SK-N-DZ (cell line): ENCODE data around the gene ASPDH.
"Not testable (repeated sequence)": the region's sequence is repeated elsewhere in the genome, so short reads cannot be mapped to it uniquely, and the experiment has no call there.

Experiments used
- DNase-seq: peaks from one replicate; pipeline ENCODE4 v3.0.0-alpha.2; 2015; ENCODE audit warnings: low spot score

The ASPDH gene

GRCh38 chr19:50478901-50479715 is 34.6 kb downstream of the ASPDH start:
- no peak for DNase-seq

- no peak for DNase-seq
Observed at GRCh38 chr19:50477751-50478515, 35.8 kb downstream of the ASPDH start.

DNA sequence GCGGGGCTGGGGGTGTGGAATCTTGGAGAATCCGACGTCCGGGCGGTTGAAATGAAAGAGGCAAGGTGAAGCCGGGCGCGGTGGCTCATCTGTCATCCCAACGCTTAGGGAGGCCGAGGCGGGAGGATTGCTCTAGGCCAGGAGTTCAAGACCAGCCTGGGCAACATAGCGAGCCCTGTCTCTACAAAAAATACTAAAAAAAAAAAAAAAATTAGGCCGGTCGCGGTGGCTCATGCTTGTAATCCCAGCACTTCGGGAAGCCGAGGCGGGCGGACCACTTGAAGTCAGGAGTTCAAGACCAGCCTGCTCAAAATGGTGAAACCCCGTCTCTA is 36.8 kb downstream of the ASPDH start:
- no peak for DNase-seq

- peak; percentile 85 for DNase-seq
Observed at GRCh38 chr19:50476224-50476906, 37.3 kb downstream of the ASPDH start, which contains the start of the genes EMC10 and GARIN5A. EMC10 (plus strand) TSS chr19:50476507; CDS start chr19:50476545, 38 bp downstream. GARIN5A (minus strand) TSS chr19:50476848; CDS start chr19:50476388, 460 bp downstream.

- DNase-seq = no peak
Observed at GRCh38 chr19:50475736-50476223, 37.9 kb downstream of the ASPDH start.

DNA sequence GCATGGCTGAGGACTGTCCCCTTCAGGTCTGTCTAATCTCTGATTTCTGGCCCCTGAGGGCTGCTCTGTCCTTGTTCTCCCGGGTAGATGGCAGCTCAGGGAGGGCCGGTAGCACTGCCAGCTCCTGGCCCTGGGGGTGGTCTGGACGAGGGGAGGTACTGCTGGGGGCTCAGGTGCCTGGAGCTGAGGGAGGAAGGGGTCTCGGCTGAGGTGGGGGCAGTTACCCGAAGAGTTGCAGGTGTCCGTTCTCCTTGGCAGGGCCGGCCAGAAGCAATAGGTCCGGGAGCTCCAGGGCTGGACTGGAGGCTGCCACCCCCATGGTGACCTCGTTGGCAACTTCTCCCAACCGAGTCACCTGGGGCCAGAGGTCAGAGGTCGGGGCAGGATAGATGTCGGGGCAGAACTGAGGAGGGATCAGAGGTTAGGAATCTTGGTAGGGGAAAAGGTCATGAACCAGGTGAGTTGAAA is 38.6 kb downstream of the ASPDH start:
- no peak for DNase-seq

- not testable (repeated sequence) for DNase-seq
Observed at GRCh38 chr19:50473336-50473735, 40.4 kb downstream of the ASPDH start.

DNA sequence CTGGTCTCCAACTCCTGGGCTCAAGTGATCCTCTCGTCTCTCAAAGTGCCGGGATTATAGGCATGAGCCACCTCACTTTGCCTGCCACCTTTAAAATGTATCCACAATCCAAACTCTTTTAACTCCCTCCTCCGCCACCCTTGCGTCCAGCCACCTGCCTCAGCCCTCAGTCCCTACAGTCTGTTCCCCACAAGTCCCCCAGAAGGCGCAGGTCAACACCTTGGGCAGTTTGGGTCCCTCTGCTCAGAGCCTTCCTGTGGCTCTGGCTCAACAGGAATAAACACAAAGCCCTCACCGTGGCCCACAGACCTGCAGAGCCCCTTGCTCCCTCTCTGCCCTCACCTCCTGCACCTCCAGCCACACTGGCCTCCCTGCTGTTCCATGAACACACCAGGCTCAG is 44.9 kb downstream of the ASPDH start:
- DNase-seq = no peak

GRCh38 chr19:50467566-50467965 is 46.1 kb downstream of the ASPDH start:
- DNase-seq = no peak

DNA sequence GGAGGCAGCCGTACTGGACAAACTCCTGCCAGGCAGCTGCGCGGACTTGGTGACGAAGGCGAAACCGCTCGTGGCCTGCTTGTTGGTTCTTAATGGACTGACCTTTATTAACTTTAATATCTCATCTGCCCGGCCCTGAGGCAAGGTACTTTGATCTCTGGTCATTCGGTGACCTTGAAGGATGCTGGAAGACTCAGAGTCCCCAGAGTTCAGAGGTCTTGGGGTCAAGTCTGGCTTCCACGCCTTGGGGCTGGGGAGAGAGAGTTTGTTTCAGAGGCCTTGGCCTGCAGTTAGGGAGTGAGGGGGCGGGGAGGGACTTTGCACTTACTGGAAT is 47.0 kb downstream of the ASPDH start:
- no peak for DNase-seq

DNA sequence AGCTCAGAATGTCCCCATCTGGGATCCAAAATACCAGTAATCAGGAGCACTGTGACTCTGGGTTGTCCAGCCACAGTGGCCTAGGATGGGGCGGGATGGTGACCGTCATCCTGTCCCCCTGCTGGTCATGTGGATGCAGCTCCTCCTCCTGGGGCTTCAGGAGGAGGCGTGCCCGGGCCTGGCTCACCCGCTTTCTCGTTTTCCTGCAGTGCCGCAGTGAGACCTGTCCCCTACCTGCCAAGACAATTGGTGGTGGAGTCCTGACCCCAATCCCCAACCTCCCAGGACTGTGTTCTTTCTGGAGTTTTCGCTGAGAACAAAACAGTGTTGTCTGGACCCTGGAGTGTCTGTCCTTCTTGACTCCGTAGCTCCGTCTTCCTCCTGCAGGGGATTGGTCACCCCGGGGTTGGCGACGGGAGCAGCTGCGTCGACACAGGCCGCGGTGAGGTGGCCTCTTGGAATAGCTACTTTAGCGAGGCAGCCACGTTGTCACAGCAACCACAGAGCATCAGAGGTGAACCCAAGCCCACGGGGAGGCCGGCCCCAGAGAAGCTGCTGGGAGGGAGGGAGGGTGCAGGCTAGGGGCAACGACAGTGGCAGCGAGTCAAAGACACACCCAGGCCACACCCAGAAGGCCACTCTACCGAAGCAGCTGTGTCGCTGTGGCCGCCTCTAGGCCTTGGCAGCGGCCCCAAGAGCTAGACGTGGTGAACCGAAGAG is 47.6 kb downstream of the ASPDH start:
- DNase-seq = peak; percentile 48

DNA sequence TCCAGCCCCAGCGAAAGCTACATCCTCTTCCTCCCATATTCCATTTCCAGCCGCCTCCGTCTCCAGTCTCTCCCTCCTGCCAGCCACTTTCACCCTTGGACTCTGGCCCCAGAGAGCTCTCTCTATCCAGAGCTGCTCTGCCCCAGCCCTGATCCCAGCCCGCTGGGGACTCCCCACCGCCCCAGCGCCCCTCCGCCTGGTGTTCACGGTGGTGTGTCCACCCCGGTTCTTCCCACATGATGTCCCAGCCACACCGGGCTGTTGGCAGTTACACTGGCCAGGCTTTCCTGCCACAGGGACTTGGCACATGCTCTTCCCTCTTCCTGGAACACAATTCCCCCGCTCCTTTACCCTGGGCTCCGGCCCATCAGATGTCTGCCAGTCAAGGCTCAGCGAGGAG is 48.7 kb downstream of the ASPDH start:
- DNase-seq = no peak

GRCh38 chr19:50464348-50464747 is 49.4 kb downstream of the ASPDH start:
- DNase-seq = no peak

- DNase-seq = no peak
Observed at GRCh38 chr19:50462970-50463369, 50.7 kb downstream of the ASPDH start.
